ENCODE data around the gene ABCB8. TPM values are rescaled to one million over a fixed set of nuclear protein-coding genes. Genes with fewer than 3 reads are reported as not detected.

ABCB8 gene
- total RNA-seq, 1 donor: 30.9 TPM

- H3K4me3 ChIP-seq (ENCODE audit: low read depth, low read length): peak overlapping the region; percentile 83
- no peak for DNase-seq (ENCODE audit: low read depth)
- no peak for TF ChIP-seq CTCF (IDR thresholded peaks at IDR 0.05; ENCODE audit: insufficient read depth, low read length)
Measured at GRCh38 chr7:151089893-151090730, 61.9 kb downstream of the ABCB8 start.

GRCh38 chr7:151091003-151091402 lies 62.8 kb downstream of the ABCB8 start:
- DNase-seq (ENCODE audit: low read depth): no peak
- no peak for TF ChIP-seq CTCF (IDR thresholded peaks at IDR 0.05; ENCODE audit: insufficient read depth, low read length)
- H3K4me3 ChIP-seq (ENCODE audit: low read depth, low read length): no peak overlapping the region

- peak; percentile 57 for TF ChIP-seq CTCF (IDR thresholded peaks at IDR 0.05; ENCODE audit: insufficient read depth, low read length)
- DNase-seq (ENCODE audit: low read depth): no peak
- H3K4me3 ChIP-seq (ENCODE audit: low read depth, low read length): no peak overlapping the region
Measured at GRCh38 chr7:151091431-151091830, 63.2 kb downstream of the ABCB8 start.

GRCh38 chr7:151091988-151092387 lies 63.7 kb downstream of the ABCB8 start:
- no peak overlapping the region for H3K4me3 ChIP-seq (ENCODE audit: low read depth, low read length)
- no peak for TF ChIP-seq CTCF (IDR thresholded peaks at IDR 0.05; ENCODE audit: insufficient read depth, low read length)
- no peak for DNase-seq (ENCODE audit: low read depth)

GRCh38 chr7:151093748-151094147 lies 65.5 kb downstream of the ABCB8 start:
- H3K4me3 ChIP-seq (ENCODE audit: low read depth, low read length): no peak overlapping the region
- no peak for TF ChIP-seq CTCF (IDR thresholded peaks at IDR 0.05; ENCODE audit: insufficient read depth, low read length)
- DNase-seq (ENCODE audit: low read depth): no peak

- H3K4me3 ChIP-seq (ENCODE audit: low read depth, low read length): no peak overlapping the region
- DNase-seq (ENCODE audit: low read depth): no peak
- no peak for TF ChIP-seq CTCF (IDR thresholded peaks at IDR 0.05; ENCODE audit: insufficient read depth, low read length)
Measured at GRCh38 chr7:151094675-151095074, 66.4 kb downstream of the ABCB8 start.

Data from fibroblast of the aortic adventitia (primary cell).